Measurements from ENCODE around the gene SEPTIN6. TPM values are rescaled to one million over a fixed set of nuclear protein-coding genes. Genes with fewer than 3 reads are reported as not detected.

Gene SEPTIN6
- total RNA-seq, 1 experiment from 2014 or later: 31.2 TPM

- CTCF ChIA-PET: interaction anchor here (1.8 kb wide), 1 partner anchor 86 kb away, joined by 4 read pairs; no protein-coding TSS in a partner anchor
- DNase-seq (ENCODE audit: low read depth, low spot score) (no peak), ATAC-seq (no peak)
- no peaks in the 10 kb centered on the region for H3K9me3 ChIP-seq (ENCODE audit: control insufficient read depth, insufficient read depth, low read depth, low read length)
- intact Hi-C loops (cut with micrococcal nuclease; ENCODE audit: unreplicated experiment): no loop called here
- H3K27me3 ChIP-seq (ENCODE audit: control insufficient read depth, insufficient read depth, low read length): no peaks in the 10 kb centered on the region
- no peak overlapping the region for H3K27ac ChIP-seq (ENCODE audit: low read length)
- no peaks in the 10 kb centered on the region for H3K36me3 ChIP-seq (ENCODE audit: control insufficient read depth, insufficient read depth, low read length)
- peaks cover 6% of the 10 kb centered on the region for H3K4me1 ChIP-seq (ENCODE audit: control insufficient read depth, insufficient read depth, low read length)
- in situ Hi-C loops (cut with HindIII; ENCODE audit: low pct_unique_long_range_greater_than_20kb, low sequenced_read_pairs): no loop called here
- BruUV-seq (replicated peaks): no TSS peak
- no peak overlapping the region for H3K4me3 ChIP-seq (ENCODE audit: low read depth in 2 of 2, low read length in 2 of 2)
- POLR2A ChIA-PET: interaction anchor here (0.6 kb wide), 1 partner anchor 96 kb away, joined by 4 read pairs; the partner anchor contains the start of gene RPL39
- TF ChIP-seq POLR2AphosphoS5 (IDR thresholded peaks at IDR 0.05; ENCODE audit: low read depth, low read length) (no peak), TCF7L2 (IDR thresholded peaks at IDR 0.05; ENCODE audit: low read depth, low read length) (no peak), SIN3A (IDR thresholded peaks at IDR 0.05; ENCODE audit: borderline replicate concordance, insufficient read depth, low read depth, low read length) (no peak), REST (IDR thresholded peaks at IDR 0.05; ENCODE audit: insufficient read depth in 1 of 2, low read depth in 2 of 2, low read length in 1 of 2) (no peak)
- TF ChIP-seq, protein P1, sequence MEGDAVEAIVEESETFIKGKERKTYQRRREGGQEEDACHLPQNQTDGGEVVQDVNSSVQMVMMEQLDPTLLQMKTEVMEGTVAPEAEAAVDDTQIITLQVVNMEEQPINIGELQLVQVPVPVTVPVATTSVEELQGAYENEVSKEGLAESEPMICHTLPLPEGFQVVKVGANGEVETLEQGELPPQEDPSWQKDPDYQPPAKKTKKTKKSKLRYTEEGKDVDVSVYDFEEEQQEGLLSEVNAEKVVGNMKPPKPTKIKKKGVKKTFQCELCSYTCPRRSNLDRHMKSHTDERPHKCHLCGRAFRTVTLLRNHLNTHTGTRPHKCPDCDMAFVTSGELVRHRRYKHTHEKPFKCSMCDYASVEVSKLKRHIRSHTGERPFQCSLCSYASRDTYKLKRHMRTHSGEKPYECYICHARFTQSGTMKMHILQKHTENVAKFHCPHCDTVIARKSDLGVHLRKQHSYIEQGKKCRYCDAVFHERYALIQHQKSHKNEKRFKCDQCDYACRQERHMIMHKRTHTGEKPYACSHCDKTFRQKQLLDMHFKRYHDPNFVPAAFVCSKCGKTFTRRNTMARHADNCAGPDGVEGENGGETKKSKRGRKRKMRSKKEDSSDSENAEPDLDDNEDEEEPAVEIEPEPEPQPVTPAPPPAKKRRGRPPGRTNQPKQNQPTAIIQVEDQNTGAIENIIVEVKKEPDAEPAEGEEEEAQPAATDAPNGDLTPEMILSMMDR (IDR thresholded peaks at IDR 0.05): no peak
Observed at GRCh38 chrX:119695535-119696050, 2.6 kb upstream of the SEPTIN6 start.

GRCh38 chrX:119694601-119695534, 1.9 kb upstream of the SEPTIN6 start:
- no peaks in the 10 kb centered on the region for H3K27me3 ChIP-seq (ENCODE audit: control insufficient read depth, insufficient read depth, low read length)
- H3K36me3 ChIP-seq (ENCODE audit: control insufficient read depth, insufficient read depth, low read length): no peaks in the 10 kb centered on the region
- H3K27ac ChIP-seq (ENCODE audit: low read length): no peak overlapping the region
- CTCF ChIA-PET: interaction anchor here (1.4 to 1.8 kb wide), 2 partner anchors 35 to 85 kb away, joined by 3 to 4 read pairs; no protein-coding TSS in a partner anchor
- POLR2A ChIA-PET: interaction anchor here (0.6 kb wide), 1 partner anchor 120 kb away, joined by 6 read pairs; no protein-coding TSS in a partner anchor
- TF ChIP-seq, protein P1 (IDR thresholded peaks at IDR 0.05): peak; percentile 37
- TF ChIP-seq REST (IDR thresholded peaks at IDR 0.05; ENCODE audit: insufficient read depth in 1 of 2, low read depth in 2 of 2, low read length in 1 of 2): no peak
- peaks cover 6% of the 10 kb centered on the region for H3K4me1 ChIP-seq (ENCODE audit: control insufficient read depth, insufficient read depth, low read length)
- ATAC-seq (no peak), DNase-seq (ENCODE audit: low read depth, low spot score) (no peak)
- no TSS peak for BruUV-seq (replicated peaks)
- in situ Hi-C loops (cut with HindIII; ENCODE audit: low pct_unique_long_range_greater_than_20kb, low sequenced_read_pairs) (no loop called here), intact Hi-C loops (cut with micrococcal nuclease; ENCODE audit: unreplicated experiment) (no loop called here)
- H3K9me3 ChIP-seq (ENCODE audit: control insufficient read depth, insufficient read depth, low read depth, low read length): no peaks in the 10 kb centered on the region
- H3K4me3 ChIP-seq (ENCODE audit: low read depth in 2 of 2, low read length in 2 of 2): no peak overlapping the region
